CD14-positive monocyte (primary cell): Measurements from ENCODE around the gene KATNIP. TPM values are rescaled to one million over a fixed set of nuclear protein-coding genes. Genes with fewer than 3 reads are reported as not detected.
A peak's percentile ranks its signal among the peaks of the same experiment; 100 is the strongest.

ENCODE experiments used
- DNase-seq, 3 donors: peaks; one replicate each; pipeline ENCODE4 v3.0.0-alpha.2; 2011 to 2022
- H2AFZ ChIP-seq: 2 replicates; pipeline ENCODE4 v1.6.0; 2012; ENCODE audit warnings: mild to moderate bottlenecking, low read depth, low read length, inconsistent platforms; ENCODE audit not compliant: insufficient read depth, poor library complexity, severe bottlenecking
- H3K27ac ChIP-seq, 2 donors: 1 replicate in 1 of 2; 2 replicates in 1 of 2; pipeline ENCODE4 v1.5.1; 2012 to 2013; ENCODE audit warnings: low read length in 2 of 2, control low read depth in 1 of 2, inconsistent platforms in 1 of 2, low read depth in 1 of 2, mild to moderate bottlenecking in 1 of 2
- H3K27me3 ChIP-seq, 2 donors: one replicate each; pipeline versions ENCODE4 v1.6.0 to v1.6.1; 2011 to 2013; ENCODE audit warnings: low read length in 2 of 2; ENCODE audit not compliant: control insufficient read depth in 2 of 2, insufficient read depth in 2 of 2
- H3K36me3 ChIP-seq, 2 donors: replicated peaks in 1 of 2; 1 replicate in 1 of 2; 2 replicates in 1 of 2; pipeline versions ENCODE4 v1.5.1 to v1.6.1; 2012 to 2013; ENCODE audit warnings: low read length in 2 of 2, control low read depth in 1 of 2, inconsistent platforms in 1 of 2, mild to moderate bottlenecking in 1 of 2; ENCODE audit not compliant: insufficient read depth in 2 of 2, control insufficient read depth in 1 of 2
- H3K4me1 ChIP-seq, 2 donors: 1 replicate in 1 of 2; 2 replicates in 1 of 2; pipeline versions ENCODE4 v1.5.1 to v1.6.1; 2012 to 2013; ENCODE audit warnings: low read length in 2 of 2, control low read depth in 1 of 2, inconsistent platforms in 1 of 2, mild to moderate bottlenecking in 1 of 2, moderate library complexity in 1 of 2; ENCODE audit not compliant: insufficient read depth in 2 of 2, control insufficient read depth in 1 of 2
- H3K4me2 ChIP-seq: replicated peaks from 2 replicates; pipeline ENCODE3; 2012; ENCODE audit warnings: low read length, moderate library complexity, mild to moderate bottlenecking; ENCODE audit not compliant: poor library complexity, severe bottlenecking; ENCODE audit errors: extremely low read depth
- H3K4me3 ChIP-seq, 3 experiments: fragments of 200-600 bp in 1 of 3; sonication (generic) in 1 of 3; replicated peaks in 1 of 3; 1 replicate in 2 of 3; 2 replicates in 1 of 3; pipeline ENCODE4 v1.5.1; 2011 to 2013; ENCODE audit warnings: low read length in 3 of 3, mild to moderate bottlenecking in 3 of 3, control low read depth in 2 of 3, low read depth in 2 of 3, inconsistent platforms in 1 of 3, moderate library complexity in 1 of 3
- H3K79me2 ChIP-seq: 2 replicates; pipeline ENCODE4 v1.6.0; 2012; ENCODE audit warnings: mild to moderate bottlenecking, control low read depth, inconsistent platforms, low read length, moderate library complexity; ENCODE audit not compliant: insufficient read depth
- H3K9ac ChIP-seq: 2 replicates; pipeline ENCODE4 v1.6.0; 2017; ENCODE audit warnings: low read length, mild to moderate bottlenecking; ENCODE audit not compliant: insufficient read depth, poor library complexity, severe bottlenecking
- H3K9me3 ChIP-seq, 2 donors: replicated peaks in 1 of 2; 1 replicate in 1 of 2; 2 replicates in 1 of 2; pipeline versions ENCODE4 v1.5.1 to v1.6.1; 2012 to 2013; ENCODE audit warnings: low read length in 2 of 2, control low read depth in 1 of 2; ENCODE audit not compliant: control insufficient read depth in 1 of 2, insufficient read depth in 1 of 2
- H4K20me1 ChIP-seq: 2 replicates; pipeline ENCODE4 v1.6.0; 2012; ENCODE audit warnings: mild to moderate bottlenecking, low read length, control low read depth, moderate library complexity; ENCODE audit not compliant: insufficient read depth
- H3K27ac Mint-ChIP-seq, 7 donors: one replicate each; pipeline ENCODE4 v1.8.0; 2020; ENCODE audit warnings: mild to moderate bottlenecking in 7 of 7, mixed read lengths in 7 of 7, moderate library complexity in 6 of 7, inconsistent platforms in 2 of 7
- H3K27me3 Mint-ChIP-seq, 3 donors: one replicate each; pipeline ENCODE4 v1.8.0; 2021 to 2022; ENCODE audit warnings: low read depth in 3 of 3, mild to moderate bottlenecking in 3 of 3, mixed read lengths in 3 of 3, moderate library complexity in 3 of 3, inconsistent platforms in 1 of 3
- H3K36me3 Mint-ChIP-seq, 2 donors: one replicate each; pipeline ENCODE4 v1.8.0; 2020; ENCODE audit warnings: mixed read lengths in 2 of 2, inconsistent platforms in 1 of 2, mild to moderate bottlenecking in 1 of 2
- H3K4me1 Mint-ChIP-seq: one replicate; pipeline ENCODE4 v1.8.0; 2020; ENCODE audit warnings: mild to moderate bottlenecking, mixed read lengths
- H3K4me3 Mint-ChIP-seq, 2 donors: one replicate each; pipeline ENCODE4 v1.8.0; 2020; ENCODE audit warnings: mild to moderate bottlenecking in 2 of 2, mixed read lengths in 2 of 2, moderate library complexity in 1 of 2
- H3K9me3 Mint-ChIP-seq, 7 donors: one replicate each; pipeline ENCODE4 v1.8.0; 2020 to 2022; ENCODE audit warnings: mixed read lengths in 7 of 7, mild to moderate bottlenecking in 6 of 7, moderate library complexity in 6 of 7, inconsistent platforms in 2 of 7
- CTCF ChIP-seq: fragments of 200-600 bp; IDR thresholded peaks from one replicate; pipeline ENCODE4 v1.8.0; 2022; ENCODE audit warnings: antibody characterized with exemption, mild to moderate bottlenecking
- WGBS: methylation state at CpG from one replicate; pipeline ENCODE4 v1.1.5; 2013; ENCODE audit warnings: missing lambda C conversion rate; ENCODE audit not compliant: insufficient coverage; 5-methylcytosine and 5-hydroxymethylcytosine counted together
- intact Hi-C, 2 donors: fragments of 100-400 bp; cut with micrococcal nuclease; formaldehyde crosslinking; loops; one replicate each; pipeline versions ENCODE4 v1.15.0 to v1.15.1; 2023
- polyA plus RNA-seq, 3 donors: library from polyadenylated mRNA; depleted of rRNA in 1 of 3; unstranded in 2 of 3; stranded (reverse) in 1 of 3; fragments of 300-500 nt in 2 of 3; fragments of >200 nt in 1 of 3; fragmentation: Illumina TruSeq in 2 of 3; gene quantifications; 1 replicate in 2 of 3; 2 replicates in 1 of 3; pipeline ENCODE4 v1.2.3, GENCODE V29; 2012 to 2021

Gene KATNIP
- polyA plus RNA-seq, 3 donors, result 2.4 to 28.0 (median 5.0) TPM

- 100% methylated on average over 2 of the region's 5 CpGs for WGBS
- Mint-ChIP-seq H3K9me3 (no peaks in the 10 kb centered on the region), H3K36me3 (peaks cover 97 to 100% of the 10 kb centered on the region in 2 donors), H3K27ac (peak overlapping the region in 1 of 7 donors; percentile 14), H3K4me1 (no peaks in the 10 kb centered on the region), H3K27me3 (peaks cover 0 to 3% (median 1%) of the 10 kb centered on the region in 3 donors), H3K4me3 (no peak overlapping the region)
- Histone ChIP-seq H3K4me2 (no peak overlapping the region), H3K79me2 (no peaks in the 10 kb centered on the region), H3K27me3 (no peaks in the 10 kb centered on the region), H3K27ac (no peak overlapping the region), H3K36me3 (peaks cover 97 to 100% of the 10 kb centered on the region in 2 donors), H3K9ac (no peak overlapping the region), H3K4me3 (no peak overlapping the region), H3K4me1 (no peaks in the 10 kb centered on the region), H2AFZ (no peak overlapping the region), H4K20me1 (no peaks in the 10 kb centered on the region), H3K9me3 (no peaks in the 10 kb centered on the region)
- no peak for TF ChIP-seq CTCF
- intact Hi-C loops, result no loop called here
- DNase-seq, result no peak
Measured at GRCh38 chr16:27503662-27504061, 46.3 kb upstream of the KATNIP start.

- Histone ChIP-seq H3K4me1 (no peaks in the 10 kb centered on the region), H3K27ac (no peak overlapping the region), H3K9ac (no peak overlapping the region), H3K36me3 (peaks cover 93 to 100% of the 10 kb centered on the region in 2 donors), H4K20me1 (no peaks in the 10 kb centered on the region), H3K4me2 (no peak overlapping the region), H3K9me3 (no peaks in the 10 kb centered on the region), H2AFZ (no peak overlapping the region), H3K4me3 (no peak overlapping the region), H3K79me2 (no peaks in the 10 kb centered on the region), H3K27me3 (no peaks in the 10 kb centered on the region)
- H3K27ac Mint-ChIP-seq, result peak overlapping the region in 2 of 7 donors; percentile 36 to 77
- H3K36me3 Mint-ChIP-seq, result peaks cover 95 to 99% of the 10 kb centered on the region in 2 donors
- H3K4me3 Mint-ChIP-seq, result no peak overlapping the region
- 96% methylated on average over 9 of the region's 13 CpGs for WGBS
- no peaks in the 10 kb centered on the region for H3K9me3 Mint-ChIP-seq
- DNase-seq, result no peak
- no peak for TF ChIP-seq CTCF
- H3K27me3 Mint-ChIP-seq, result peaks cover 0 to 3% (median 1%) of the 10 kb centered on the region in 3 donors
- no peaks in the 10 kb centered on the region for H3K4me1 Mint-ChIP-seq
- intact Hi-C loops, result no loop called here
Measured at GRCh38 chr16:27505297-27506236, 44.4 kb upstream of the KATNIP start.
